B cell (primary cell): Measurements from ENCODE around the gene HIVEP1. TPM values are rescaled to one million over a fixed set of nuclear protein-coding genes. Genes with fewer than 3 reads are reported as not detected.

Experiments used
- ATAC-seq: fragments of 200-7000 bp; cut with Tn5 transposase; one replicate; pipeline ENCODE4 v1.10.0; 2021; ENCODE audit warnings: low read depth, mild to moderate bottlenecking, moderate number of reproducible peaks, moderate library complexity
- CTCF ChIA-PET: fragments of 350-600 bp; sonication (Branson Sonifier 250); formaldehyde crosslinking; loops from one replicate; lab custom pipeline; 2021; ENCODE audit warnings: antibody characterized with exemption, inconsistent platforms; lab: Charles Lee
- POLR2A ChIA-PET: fragments of 350-600 bp; sonication (Branson Sonifier 250); formaldehyde crosslinking; loops from one replicate; lab custom pipeline; 2021; ENCODE audit warnings: antibody characterized with exemption; lab: Charles Lee
- DNase-seq: peaks from one replicate; pipeline ENCODE4 v3.0.0; 2013
- H2AFZ ChIP-seq: 2 replicates; pipeline ENCODE4 v1.6.1; 2012; ENCODE audit warnings: mild to moderate bottlenecking, low read depth, low read length; ENCODE audit not compliant: insufficient read depth, poor library complexity, severe bottlenecking
- H3K27ac ChIP-seq, 2 donors: 1 replicate in 1 of 2; 2 replicates in 1 of 2; pipeline ENCODE4 v1.5.1; 2012 to 2013; ENCODE audit warnings: low read length in 2 of 2, mild to moderate bottlenecking in 2 of 2, moderate library complexity in 1 of 2
- H3K27me3 ChIP-seq, 4 experiments: fragments of 200-600 bp in 1 of 4; sonication (generic) in 1 of 4; replicated peaks in 1 of 4; 1 replicate in 2 of 4; 2 replicates in 2 of 4; pipeline versions ENCODE4 v1.6.1 to v1.7.0; 2013 to 2016; ENCODE audit warnings: low read length in 3 of 4, mild to moderate bottlenecking in 2 of 4, mixed read lengths in 1 of 4, moderate library complexity in 1 of 4; ENCODE audit not compliant: insufficient read depth in 4 of 4, control insufficient read depth in 3 of 4; ENCODE audit errors: control extremely low read depth in 1 of 4
- H3K36me3 ChIP-seq, 2 experiments: replicated peaks in 1 of 2; 1 replicate in 1 of 2; 2 replicates in 1 of 2; pipeline versions ENCODE4 v1.6.1 to v1.7.1; 2013; ENCODE audit warnings: low read length in 1 of 2; ENCODE audit not compliant: insufficient read depth in 2 of 2, control insufficient read depth in 1 of 2; ENCODE audit errors: control extremely low read depth in 1 of 2, extremely low read depth in 1 of 2
- H3K4me1 ChIP-seq, 2 donors: fragments of 200-600 bp in 1 of 2; sonication (generic) in 1 of 2; 1 replicate in 1 of 2; 2 replicates in 1 of 2; pipeline versions ENCODE4 v1.5.1 to v1.6.1; 2013 to 2017; ENCODE audit warnings: low read length in 2 of 2; ENCODE audit not compliant: control insufficient read depth in 2 of 2, insufficient read depth in 2 of 2
- H3K4me2 ChIP-seq: replicated peaks from 2 replicates; pipeline ENCODE3; 2012; ENCODE audit warnings: mild to moderate bottlenecking, low read depth, low read length; ENCODE audit not compliant: poor library complexity, severe bottlenecking
- H3K4me3 ChIP-seq, 5 experiments: fragments of 200-600 bp in 1 of 5; sonication (generic) in 1 of 5; 1 replicate in 3 of 5; 2 replicates in 2 of 5; pipeline versions ENCODE4 v1.5.1 to v1.7.0; 2011 to 2016; ENCODE audit warnings: low read length in 4 of 5, mild to moderate bottlenecking in 4 of 5, low read depth in 2 of 5, control low read depth in 1 of 5, moderate library complexity in 1 of 5; ENCODE audit not compliant: insufficient read depth in 1 of 5; ENCODE audit errors: control extremely low read depth in 1 of 5, extremely low read depth in 1 of 5
- H3K79me2 ChIP-seq: fragments of 200-600 bp; sonication (generic); one replicate; pipeline ENCODE4 v1.6.0; 2016; ENCODE audit warnings: low read length; ENCODE audit not compliant: control insufficient read depth, insufficient read depth
- H3K9ac ChIP-seq: fragments of 200-600 bp; sonication (generic); 2 replicates; pipeline ENCODE4 v1.6.1; 2017; ENCODE audit warnings: mild to moderate bottlenecking, low read length, moderate library complexity
- H3K9me3 ChIP-seq, 3 donors: one replicate each; pipeline versions ENCODE4 v1.6.1 to v1.7.1; 2013; ENCODE audit warnings: low read length in 2 of 3; ENCODE audit not compliant: control insufficient read depth in 2 of 3, insufficient read depth in 1 of 3; ENCODE audit errors: control extremely low read depth in 1 of 3
- H4K20me1 ChIP-seq: 2 replicates; pipeline ENCODE4 v1.6.0; 2012; ENCODE audit warnings: mild to moderate bottlenecking, low read length; ENCODE audit not compliant: insufficient read depth, control insufficient read depth, poor library complexity, severe bottlenecking
- H3K27ac Mint-ChIP-seq: one replicate; pipeline ENCODE4 v1.8.0; 2021; ENCODE audit warnings: mixed read lengths
- H3K27me3 Mint-ChIP-seq: one replicate; pipeline ENCODE4 v1.8.0; 2021; ENCODE audit warnings: mixed read lengths
- H3K4me1 Mint-ChIP-seq: one replicate; pipeline ENCODE4 v1.8.0; 2021; ENCODE audit warnings: mixed read lengths
- H3K4me3 Mint-ChIP-seq: one replicate; pipeline ENCODE4 v1.8.0; 2021; ENCODE audit warnings: mixed read lengths
- H3K9me3 Mint-ChIP-seq: one replicate; pipeline ENCODE4 v1.8.0; 2022; ENCODE audit warnings: mixed read lengths; ENCODE audit not compliant: insufficient read depth
- CTCF ChIP-seq: fragments of 200-600 bp; IDR thresholded peaks from one replicate; pipeline ENCODE4 v1.8.0; 2022; ENCODE audit warnings: antibody characterized with exemption, mild to moderate bottlenecking
- EZH2 ChIP-seq: IDR thresholded peaks from 2 replicates; pipeline ENCODE4 v1.6.1; 2012; ENCODE audit warnings: borderline replicate concordance, low read depth, mild to moderate bottlenecking, moderate library complexity, low read length; ENCODE audit not compliant: insufficient read depth, poor library complexity, severe bottlenecking
- WGBS: methylation state at CpG from one replicate; pipeline ENCODE4 v1.1.5; 2013; ENCODE audit warnings: missing lambda C conversion rate; ENCODE audit not compliant: insufficient coverage; 5-methylcytosine and 5-hydroxymethylcytosine counted together
- intact Hi-C: fragments of 100-400 bp; cut with micrococcal nuclease; formaldehyde crosslinking; loops from one replicate; pipeline ENCODE4 v1.10.0; 2022
- polyA plus RNA-seq: library from polyadenylated mRNA; depleted of rRNA; stranded (reverse); fragments of >200 nt; gene quantifications from 2 replicates; pipeline ENCODE4 v1.2.3, GENCODE V29; 2012
- total RNA-seq, 2 donors: library from RNA; stranded (reverse); fragments of 120-200 nt in 1 of 2; gene quantifications; 1 replicate in 1 of 2; 2 replicates in 1 of 2; pipeline versions ENCODE4 v1.2.3 to v1.2.4, GENCODE V29; 2013 to 2022

HIVEP1 gene
- total and polyA plus RNA-seq, 2 donors (not counting 1 experiment from before 2014, with no cell fraction given), result 11.3 to 96.5 TPM

- no peak overlapping the region for H3K4me3 Mint-ChIP-seq
- Histone ChIP-seq H3K4me3 (no peak overlapping the region), H3K27ac (no peak overlapping the region), H3K79me2 (peaks cover 64% of the 10 kb centered on the region), H3K4me2 (no peak overlapping the region), H3K36me3 (no peaks in the 10 kb centered on the region), H2AFZ (no peak overlapping the region), H3K4me1 (peaks cover 3 to 8% of the 10 kb centered on the region in 2 donors), H4K20me1 (peaks cover 8% of the 10 kb centered on the region), H3K9ac (no peak overlapping the region), H3K9me3 (no peaks in the 10 kb centered on the region), H3K27me3 (no peaks in the 10 kb centered on the region)
- DNase-seq (no peak), ATAC-seq (no peak)
- intact Hi-C loops, result loop anchor here (10.0 kb wide), 1 partner anchor 534 kb away; no protein-coding TSS in a partner anchor
- ChIA-PET POLR2A (interaction anchor here (0.6 kb wide), 1 partner anchor 42 kb away, joined by 3 read pairs; no protein-coding TSS in a partner anchor), CTCF (interaction anchor here (1.5 kb wide), 1 partner anchor 416 kb away, joined by 3 read pairs; no protein-coding TSS in a partner anchor)
- no peaks in the 10 kb centered on the region for H3K27me3 Mint-ChIP-seq
- 100% methylated on average over 2 of the region's 2 CpGs for WGBS
- no peak for TF ChIP-seq EZH2
- TF ChIP-seq CTCF, result no peak
- H3K4me1 Mint-ChIP-seq, result peaks cover 32% of the 10 kb centered on the region
- H3K27ac Mint-ChIP-seq, result no peak overlapping the region
- H3K9me3 Mint-ChIP-seq, result no peaks in the 10 kb centered on the region
These were observed 59.0 kb downstream of the HIVEP1 start for GRCh38 chr6:12071064-12071615.

- Histone ChIP-seq H3K79me2 (peaks cover 65% of the 10 kb centered on the region), H3K27ac (no peak overlapping the region), H3K27me3 (no peaks in the 10 kb centered on the region), H4K20me1 (peaks cover 17% of the 10 kb centered on the region), H3K9ac (no peak overlapping the region), H3K36me3 (no peaks in the 10 kb centered on the region), H3K4me2 (no peak overlapping the region), H3K4me1 (peaks cover 0 to 6% of the 10 kb centered on the region in 2 donors), H3K9me3 (no peaks in the 10 kb centered on the region), H2AFZ (no peak overlapping the region), H3K4me3 (no peak overlapping the region)
- ChIA-PET CTCF (interaction anchor here (0.7 to 4.1 kb wide), 21 partner anchors 9 to 441 kb away, joined by 3 to 27 read pairs (median 5); partner anchors contain the start of genes EDN1 and HIVEP1), POLR2A (interaction anchor here (1.0 kb wide), 1 partner anchor 63 kb away, joined by 5 read pairs; the partner anchor contains the start of gene HIVEP1)
- DNase-seq (peak; percentile 43), ATAC-seq (no peak)
- Mint-ChIP-seq H3K27ac (no peak overlapping the region), H3K27me3 (no peaks in the 10 kb centered on the region), H3K4me3 (no peak overlapping the region), H3K4me1 (peaks cover 25% of the 10 kb centered on the region), H3K9me3 (no peaks in the 10 kb centered on the region)
- TF ChIP-seq CTCF (peak; percentile 69), EZH2 (no peak)
- 96% methylated on average over 4 of the region's 9 CpGs for WGBS
- intact Hi-C loops, result loop anchor here (1.0 to 10.0 kb wide), 7 partner anchors 14 to 530 kb away; partner anchors contain the start of gene HIVEP1
These were observed 63.0 kb downstream of the HIVEP1 start for GRCh38 chr6:12075067-12075563.
